ENCODE data around the gene MED27. TPM values are rescaled to one million over a fixed set of nuclear protein-coding genes. Genes with fewer than 3 reads are reported as not detected.

MED27 gene
- total RNA-seq, 1 donor: 25.7 TPM

DNA sequence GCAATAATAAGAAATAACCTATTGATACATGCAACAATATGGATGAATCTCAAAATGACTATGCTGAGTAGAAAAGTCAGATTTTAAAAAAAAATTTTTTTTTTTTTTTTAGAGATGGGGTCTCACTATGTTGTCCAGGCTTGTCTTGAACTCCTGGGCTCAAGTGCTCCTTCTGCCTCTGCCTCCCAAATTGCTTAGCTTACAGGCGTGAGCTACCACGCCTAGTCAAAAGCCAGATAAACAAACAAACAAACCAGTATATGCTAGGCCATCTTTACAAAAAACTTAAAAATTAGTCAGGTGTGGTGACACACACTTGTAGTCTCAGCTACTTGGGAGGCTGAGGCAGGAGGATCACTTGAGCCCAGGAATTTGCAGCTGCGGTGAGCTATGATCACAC, 79.0 kb downstream of the MED27 start:
- DNase-seq (ENCODE audit: insufficient read length, low spot score, missing footprints): no peak
- no peak overlapping the region for H3K4me2 ChIP-seq (ENCODE audit: insufficient read depth, low read length)
- H2AFZ ChIP-seq (ENCODE audit: low read length): no peak overlapping the region
- H3K79me2 ChIP-seq (ENCODE audit: insufficient read depth, low read length): peaks cover 59% of the 10 kb centered on the region
- H3K4me1 ChIP-seq (ENCODE audit: insufficient read depth, low read length): peaks cover 20% of the 10 kb centered on the region
- peaks cover 47% of the 10 kb centered on the region for H4K20me1 ChIP-seq (ENCODE audit: insufficient read depth, low read length)
- H3K27ac ChIP-seq (ENCODE audit: low read depth, low read length): no peak overlapping the region
- H3K4me3 ChIP-seq (ENCODE audit: insufficient read depth, low read length): no peak overlapping the region
- H3K27me3 ChIP-seq (ENCODE audit: insufficient read depth, low read length): no peaks in the 10 kb centered on the region
- H3K36me3 ChIP-seq (ENCODE audit: insufficient read depth, low read length): no peaks in the 10 kb centered on the region
- H3K9me3 ChIP-seq (ENCODE audit: low read depth, low read length): no peaks in the 10 kb centered on the region
- TF ChIP-seq, protein P1, sequence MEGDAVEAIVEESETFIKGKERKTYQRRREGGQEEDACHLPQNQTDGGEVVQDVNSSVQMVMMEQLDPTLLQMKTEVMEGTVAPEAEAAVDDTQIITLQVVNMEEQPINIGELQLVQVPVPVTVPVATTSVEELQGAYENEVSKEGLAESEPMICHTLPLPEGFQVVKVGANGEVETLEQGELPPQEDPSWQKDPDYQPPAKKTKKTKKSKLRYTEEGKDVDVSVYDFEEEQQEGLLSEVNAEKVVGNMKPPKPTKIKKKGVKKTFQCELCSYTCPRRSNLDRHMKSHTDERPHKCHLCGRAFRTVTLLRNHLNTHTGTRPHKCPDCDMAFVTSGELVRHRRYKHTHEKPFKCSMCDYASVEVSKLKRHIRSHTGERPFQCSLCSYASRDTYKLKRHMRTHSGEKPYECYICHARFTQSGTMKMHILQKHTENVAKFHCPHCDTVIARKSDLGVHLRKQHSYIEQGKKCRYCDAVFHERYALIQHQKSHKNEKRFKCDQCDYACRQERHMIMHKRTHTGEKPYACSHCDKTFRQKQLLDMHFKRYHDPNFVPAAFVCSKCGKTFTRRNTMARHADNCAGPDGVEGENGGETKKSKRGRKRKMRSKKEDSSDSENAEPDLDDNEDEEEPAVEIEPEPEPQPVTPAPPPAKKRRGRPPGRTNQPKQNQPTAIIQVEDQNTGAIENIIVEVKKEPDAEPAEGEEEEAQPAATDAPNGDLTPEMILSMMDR (IDR thresholded peaks at IDR 0.05; ENCODE audit: extremely low read depth, low read depth, low read length): no peak

DNA sequence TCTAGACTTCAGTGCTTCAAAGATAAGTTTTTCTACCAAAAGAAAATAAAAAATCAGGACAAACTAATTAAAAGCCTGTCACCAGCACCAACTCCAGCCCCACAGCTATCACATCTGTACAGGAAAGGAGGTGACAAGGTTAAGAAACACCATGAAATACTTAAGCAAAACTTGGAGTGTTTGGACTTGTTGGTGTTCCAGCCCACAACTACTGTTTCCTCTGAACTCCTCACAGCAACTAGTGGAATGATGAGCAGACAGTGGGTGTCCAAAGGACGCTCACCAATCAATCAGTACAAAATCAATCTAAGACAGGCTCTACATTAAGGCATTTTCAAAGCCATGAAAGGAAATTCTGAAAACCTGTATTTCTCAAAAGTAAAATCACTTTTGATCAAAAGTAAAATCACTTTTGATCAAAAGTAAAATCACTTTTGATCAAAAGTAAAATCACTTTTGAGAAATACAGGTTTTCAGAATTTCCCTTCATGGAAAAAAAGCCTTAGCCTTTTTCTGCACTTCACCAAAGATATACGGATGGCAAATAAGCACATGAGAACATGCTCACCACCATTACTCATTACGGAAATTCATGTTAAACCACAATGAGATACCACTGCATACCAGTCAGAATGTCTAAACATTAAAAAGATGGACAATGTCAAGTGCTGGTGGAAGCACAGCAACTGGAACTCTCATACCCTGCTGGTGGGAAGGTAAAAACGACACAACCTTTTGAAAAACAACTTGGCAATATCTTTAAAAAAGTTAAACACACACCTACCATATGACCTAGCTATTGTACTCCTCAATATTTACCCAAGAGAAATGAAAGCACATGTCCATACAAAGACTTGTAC, 79.7 kb downstream of the MED27 start:
- no peak overlapping the region for H2AFZ ChIP-seq (ENCODE audit: low read length)
- TF ChIP-seq, protein P1 (IDR thresholded peaks at IDR 0.05; ENCODE audit: extremely low read depth, low read depth, low read length): peak; percentile 36
- no peaks in the 10 kb centered on the region for H3K36me3 ChIP-seq (ENCODE audit: insufficient read depth, low read length)
- no peaks in the 10 kb centered on the region for H3K9me3 ChIP-seq (ENCODE audit: low read depth, low read length)
- H3K4me2 ChIP-seq (ENCODE audit: insufficient read depth, low read length): peak overlapping the region; percentile 49
- peaks cover 57% of the 10 kb centered on the region for H3K79me2 ChIP-seq (ENCODE audit: insufficient read depth, low read length)
- H4K20me1 ChIP-seq (ENCODE audit: insufficient read depth, low read length): peaks cover 48% of the 10 kb centered on the region
- no peak overlapping the region for H3K4me3 ChIP-seq (ENCODE audit: insufficient read depth, low read length)
- no peaks in the 10 kb centered on the region for H3K27me3 ChIP-seq (ENCODE audit: insufficient read depth, low read length)
- DNase-seq (ENCODE audit: insufficient read length, low spot score, missing footprints): no peak
- peak overlapping the region; percentile 49 for H3K27ac ChIP-seq (ENCODE audit: low read depth, low read length)
- peaks cover 25% of the 10 kb centered on the region for H3K4me1 ChIP-seq (ENCODE audit: insufficient read depth, low read length)

GRCh38 chr9:131997779-131998178, 81.9 kb downstream of the MED27 start:
- peaks cover 25% of the 10 kb centered on the region for H3K4me1 ChIP-seq (ENCODE audit: insufficient read depth, low read length)
- H2AFZ ChIP-seq (ENCODE audit: low read length): no peak overlapping the region
- H4K20me1 ChIP-seq (ENCODE audit: insufficient read depth, low read length): peaks cover 57% of the 10 kb centered on the region
- H3K27me3 ChIP-seq (ENCODE audit: insufficient read depth, low read length): no peaks in the 10 kb centered on the region
- peaks cover 55% of the 10 kb centered on the region for H3K79me2 ChIP-seq (ENCODE audit: insufficient read depth, low read length)
- no peak overlapping the region for H3K4me3 ChIP-seq (ENCODE audit: insufficient read depth, low read length)
- no peak overlapping the region for H3K4me2 ChIP-seq (ENCODE audit: insufficient read depth, low read length)
- no peak overlapping the region for H3K27ac ChIP-seq (ENCODE audit: low read depth, low read length)
- TF ChIP-seq, protein P1 (IDR thresholded peaks at IDR 0.05; ENCODE audit: extremely low read depth, low read depth, low read length): no peak
- no peak for DNase-seq (ENCODE audit: insufficient read length, low spot score, missing footprints)
- no peaks in the 10 kb centered on the region for H3K9me3 ChIP-seq (ENCODE audit: low read depth, low read length)
- H3K36me3 ChIP-seq (ENCODE audit: insufficient read depth, low read length): no peaks in the 10 kb centered on the region

- DNase-seq (ENCODE audit: insufficient read length, low spot score, missing footprints): no peak
- Histone ChIP-seq H3K79me2 (ENCODE audit: insufficient read depth, low read length) (peaks cover 58% of the 10 kb centered on the region), H3K4me1 (ENCODE audit: insufficient read depth, low read length) (peaks cover 25% of the 10 kb centered on the region), H3K27me3 (ENCODE audit: insufficient read depth, low read length) (no peaks in the 10 kb centered on the region), H3K4me3 (ENCODE audit: insufficient read depth, low read length) (no peak overlapping the region), H2AFZ (ENCODE audit: low read length) (no peak overlapping the region), H3K36me3 (ENCODE audit: insufficient read depth, low read length) (no peaks in the 10 kb centered on the region), H3K4me2 (ENCODE audit: insufficient read depth, low read length) (no peak overlapping the region), H4K20me1 (ENCODE audit: insufficient read depth, low read length) (peaks cover 62% of the 10 kb centered on the region), H3K27ac (ENCODE audit: low read depth, low read length) (no peak overlapping the region), H3K9me3 (ENCODE audit: low read depth, low read length) (no peaks in the 10 kb centered on the region)
- TF ChIP-seq, protein P1 (IDR thresholded peaks at IDR 0.05; ENCODE audit: extremely low read depth, low read depth, low read length): no peak
Observed at GRCh38 chr9:131997076-131997475, 82.6 kb downstream of the MED27 start.
